ENCODE measurements around the gene SLC16A13. TPM values are rescaled to one million over a fixed set of nuclear protein-coding genes. Genes with fewer than 3 reads are reported as not detected.
"Not testable (repeated sequence)": the region's sequence is repeated elsewhere in the genome, so short reads cannot be mapped to it uniquely, and the experiment has no call there.

SLC16A13 gene, protein sequence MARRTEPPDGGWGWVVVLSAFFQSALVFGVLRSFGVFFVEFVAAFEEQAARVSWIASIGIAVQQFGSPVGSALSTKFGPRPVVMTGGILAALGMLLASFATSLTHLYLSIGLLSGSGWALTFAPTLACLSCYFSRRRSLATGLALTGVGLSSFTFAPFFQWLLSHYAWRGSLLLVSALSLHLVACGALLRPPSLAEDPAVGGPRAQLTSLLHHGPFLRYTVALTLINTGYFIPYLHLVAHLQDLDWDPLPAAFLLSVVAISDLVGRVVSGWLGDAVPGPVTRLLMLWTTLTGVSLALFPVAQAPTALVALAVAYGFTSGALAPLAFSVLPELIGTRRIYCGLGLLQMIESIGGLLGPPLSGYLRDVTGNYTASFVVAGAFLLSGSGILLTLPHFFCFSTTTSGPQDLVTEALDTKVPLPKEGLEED
- total RNA-seq = 3.4 and 6.0 TPM in 2 replicates

DNA sequence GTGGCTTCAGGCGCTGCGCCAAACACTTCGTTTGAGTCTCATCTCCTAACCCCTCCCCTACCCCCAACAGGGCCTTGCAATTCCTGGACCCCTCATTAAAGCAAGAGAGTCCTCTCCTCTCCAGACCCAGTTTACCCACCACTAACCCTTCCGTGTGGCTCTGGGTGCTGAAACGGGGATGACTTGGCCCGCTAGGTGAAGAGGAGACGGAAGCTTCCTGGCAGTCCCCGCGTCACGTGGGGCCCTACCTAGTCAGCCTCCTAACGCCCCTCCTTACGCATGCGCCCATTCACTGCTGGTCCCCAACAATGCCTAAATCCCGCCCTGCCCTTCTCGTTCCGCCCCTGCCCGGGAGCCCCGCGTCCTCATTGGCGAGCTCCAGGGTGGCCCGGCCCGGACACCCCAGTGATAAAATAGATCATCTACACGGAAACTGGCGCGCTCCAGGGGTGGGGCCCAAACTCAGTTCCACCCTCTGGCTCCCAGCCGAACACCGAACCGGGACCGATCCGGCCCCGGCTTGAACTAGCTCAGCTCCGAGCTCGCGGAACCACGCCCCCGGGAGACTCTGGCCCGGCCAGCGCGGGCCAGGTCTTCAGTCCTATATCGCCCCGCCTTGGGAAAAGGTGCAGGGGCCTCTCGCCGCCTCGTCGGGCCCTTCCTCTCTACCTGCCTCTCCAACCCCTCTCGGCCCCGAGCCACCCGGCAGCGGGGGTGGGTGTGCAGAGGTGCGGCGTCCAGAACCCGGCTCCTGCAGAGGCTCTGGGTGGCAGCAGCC lies at the start of gene SLC16A13:
SLC16A13 (plus strand) TSS at position 425 of the 778 bp plus-strand sequence. CDS start 368 bp downstream, outside the sequence.
- TF ChIP-seq, protein P1, sequence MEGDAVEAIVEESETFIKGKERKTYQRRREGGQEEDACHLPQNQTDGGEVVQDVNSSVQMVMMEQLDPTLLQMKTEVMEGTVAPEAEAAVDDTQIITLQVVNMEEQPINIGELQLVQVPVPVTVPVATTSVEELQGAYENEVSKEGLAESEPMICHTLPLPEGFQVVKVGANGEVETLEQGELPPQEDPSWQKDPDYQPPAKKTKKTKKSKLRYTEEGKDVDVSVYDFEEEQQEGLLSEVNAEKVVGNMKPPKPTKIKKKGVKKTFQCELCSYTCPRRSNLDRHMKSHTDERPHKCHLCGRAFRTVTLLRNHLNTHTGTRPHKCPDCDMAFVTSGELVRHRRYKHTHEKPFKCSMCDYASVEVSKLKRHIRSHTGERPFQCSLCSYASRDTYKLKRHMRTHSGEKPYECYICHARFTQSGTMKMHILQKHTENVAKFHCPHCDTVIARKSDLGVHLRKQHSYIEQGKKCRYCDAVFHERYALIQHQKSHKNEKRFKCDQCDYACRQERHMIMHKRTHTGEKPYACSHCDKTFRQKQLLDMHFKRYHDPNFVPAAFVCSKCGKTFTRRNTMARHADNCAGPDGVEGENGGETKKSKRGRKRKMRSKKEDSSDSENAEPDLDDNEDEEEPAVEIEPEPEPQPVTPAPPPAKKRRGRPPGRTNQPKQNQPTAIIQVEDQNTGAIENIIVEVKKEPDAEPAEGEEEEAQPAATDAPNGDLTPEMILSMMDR (IDR thresholded peaks at IDR 0.05; ENCODE audit: insufficient read depth, low read length, poor library complexity, severe bottlenecking) = no peak
- DNase-seq (ENCODE audit: low read depth) = peak; percentile 88
- no peaks in the 10 kb centered on the region for H3K27me3 ChIP-seq (ENCODE audit: control insufficient read depth, insufficient read depth, low read length)

DNA sequence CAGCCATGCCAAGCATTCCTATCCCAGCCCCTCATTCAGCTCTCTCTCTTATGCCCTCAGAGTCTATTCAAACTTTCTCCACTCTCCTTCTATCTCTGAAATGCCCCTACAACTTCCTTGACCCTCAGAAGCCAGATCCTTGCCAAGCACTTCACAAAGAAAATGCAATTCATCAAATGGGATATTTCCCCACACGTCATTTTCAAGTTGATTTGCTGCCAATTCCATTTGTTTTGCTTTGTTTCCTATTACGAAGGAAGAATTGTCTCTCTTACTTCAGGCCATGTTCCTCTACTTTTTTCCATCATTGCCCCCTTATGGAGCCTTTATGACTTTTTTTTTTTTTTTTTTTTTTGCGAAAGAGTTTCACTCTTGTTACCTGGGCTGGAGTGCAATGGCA lies 49.1 kb upstream of the SLC16A13 start:
- no peak for DNase-seq (ENCODE audit: low read depth)
- TF ChIP-seq, protein P1 (IDR thresholded peaks at IDR 0.05; ENCODE audit: insufficient read depth, low read length, poor library complexity, severe bottlenecking) = no peak
- no peaks in the 10 kb centered on the region for H3K27me3 ChIP-seq (ENCODE audit: control insufficient read depth, insufficient read depth, low read length)
- H3K4me3 ChIP-seq (ENCODE audit: low read depth, low read length) = no peak overlapping the region
- no peaks in the 10 kb centered on the region for H3K36me3 ChIP-seq (ENCODE audit: control insufficient read depth, insufficient read depth, low read length)

More for the DNA sequence above, at the start of gene SLC16A13:
- no peaks in the 10 kb centered on the region for H3K36me3 ChIP-seq (ENCODE audit: control insufficient read depth, insufficient read depth, low read length)
- peak within 1 kb of the TSS; percentile 66 for H3K4me3 ChIP-seq (ENCODE audit: low read depth, low read length)

DNA sequence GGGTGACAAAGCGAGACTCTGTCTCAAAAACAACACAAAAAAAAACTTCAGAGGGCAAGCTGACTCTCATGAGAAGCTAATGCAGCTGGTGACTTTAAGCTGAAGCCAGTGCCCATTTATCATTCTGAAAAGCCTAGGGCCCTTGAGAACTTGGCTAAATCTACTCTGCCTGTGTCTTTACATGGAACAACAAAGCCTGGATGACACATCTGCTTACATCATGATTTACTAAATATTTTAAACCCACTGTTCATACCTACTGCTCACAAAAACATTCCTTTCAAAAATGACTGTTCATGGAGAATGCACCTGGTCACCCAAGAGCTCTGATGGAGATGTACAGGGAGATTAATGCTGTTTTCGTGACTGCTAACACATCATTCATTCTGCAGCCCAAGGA lies 46.0 kb upstream of the SLC16A13 start:
- Histone ChIP-seq H3K36me3 (ENCODE audit: control insufficient read depth, insufficient read depth, low read length) (no peaks in the 10 kb centered on the region), H3K27me3 (ENCODE audit: control insufficient read depth, insufficient read depth, low read length) (no peaks in the 10 kb centered on the region), H3K4me3 (ENCODE audit: low read depth, low read length) (no peak overlapping the region)
- DNase-seq (ENCODE audit: low read depth) = no peak
- TF ChIP-seq, protein P1 (IDR thresholded peaks at IDR 0.05; ENCODE audit: insufficient read depth, low read length, poor library complexity, severe bottlenecking) = no peak

DNA sequence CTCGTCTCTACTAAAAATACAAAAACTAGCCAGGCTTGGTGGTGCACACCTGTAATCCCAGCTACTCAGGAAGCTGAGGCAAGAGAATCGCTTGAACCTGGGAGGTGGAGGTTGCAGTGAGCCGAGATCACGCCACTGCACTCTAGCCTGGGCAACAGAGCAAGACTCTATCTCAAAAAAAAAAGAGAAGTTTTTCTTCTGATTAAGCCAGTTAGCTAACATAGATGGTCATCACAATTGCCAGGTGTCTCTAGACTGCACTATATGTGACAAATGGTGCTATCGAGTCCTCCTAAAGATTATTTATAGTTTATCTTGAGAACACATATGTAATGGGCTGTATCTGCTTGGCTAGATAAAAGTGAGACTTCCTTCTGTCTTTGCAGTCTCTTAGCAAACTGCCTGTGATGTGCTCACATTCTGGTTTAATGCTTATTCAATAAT lies 42.2 kb upstream of the SLC16A13 start:
- H3K27me3 ChIP-seq (ENCODE audit: control insufficient read depth, insufficient read depth, low read length) = peaks cover 18% of the 10 kb centered on the region
- not testable (repeated sequence) for H3K4me3 ChIP-seq (ENCODE audit: low read depth, low read length); H3K36me3 ChIP-seq (ENCODE audit: control insufficient read depth, insufficient read depth, low read length); DNase-seq (ENCODE audit: low read depth)

DNA sequence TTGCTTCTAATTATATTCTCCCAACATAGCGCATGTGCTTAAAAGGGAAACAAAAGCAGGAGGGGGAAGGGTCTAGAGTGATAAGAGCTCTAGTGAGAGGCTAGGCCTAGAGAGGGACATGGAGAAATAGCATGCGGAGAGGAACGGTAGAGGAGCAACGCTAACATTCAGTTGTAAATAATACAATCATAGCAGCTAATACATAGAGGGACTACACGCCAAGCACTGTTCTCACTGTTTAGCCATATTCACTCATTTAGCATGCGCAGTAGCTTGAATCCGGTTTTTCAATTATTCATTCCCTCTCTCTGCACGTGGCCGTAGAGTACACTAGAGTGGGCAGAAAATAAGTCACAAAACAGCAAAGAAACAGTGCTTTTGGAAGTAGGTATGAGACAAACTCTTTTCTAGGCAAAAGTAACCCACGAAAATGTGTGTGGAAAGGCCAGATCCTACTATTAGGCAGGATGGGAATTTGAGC lies 41.7 kb upstream of the SLC16A13 start:
- Histone ChIP-seq H3K27me3 (ENCODE audit: control insufficient read depth, insufficient read depth, low read length) (peaks cover 18% of the 10 kb centered on the region), H3K4me3 (ENCODE audit: low read depth, low read length) (no peak overlapping the region), H3K36me3 (ENCODE audit: control insufficient read depth, insufficient read depth, low read length) (no peaks in the 10 kb centered on the region)
- no peak for DNase-seq (ENCODE audit: low read depth)
- TF ChIP-seq, protein P1 (IDR thresholded peaks at IDR 0.05; ENCODE audit: insufficient read depth, low read length, poor library complexity, severe bottlenecking) = no peak

DNA sequence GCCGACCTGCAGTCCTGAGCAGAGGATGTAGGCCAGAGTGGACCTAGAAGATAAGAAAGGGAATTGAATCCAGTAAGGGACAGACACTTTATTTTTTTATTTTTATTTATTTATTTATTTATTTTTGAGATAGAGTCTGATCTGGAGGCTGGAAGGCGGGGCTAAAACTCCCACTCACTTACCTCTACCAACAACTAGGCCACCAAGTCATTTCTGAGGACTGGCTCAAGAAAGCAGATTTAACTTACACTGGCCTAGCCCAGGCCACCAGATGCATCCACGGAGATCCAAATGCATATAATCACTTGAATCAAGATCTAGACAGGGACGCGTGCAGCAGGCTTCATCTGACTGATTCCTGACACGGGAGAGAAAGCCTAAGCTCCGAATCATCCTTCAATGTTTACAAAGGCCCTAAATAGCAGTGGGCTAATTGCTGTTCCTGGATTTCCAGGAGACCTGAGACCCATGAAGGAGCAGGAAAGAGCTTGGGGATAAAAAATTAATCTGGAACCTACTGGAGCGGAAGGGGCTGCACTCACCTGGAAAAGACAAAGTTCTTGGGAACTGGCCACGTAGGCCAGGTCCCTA lies 41.1 kb upstream of the SLC16A13 start:
- H3K4me3 ChIP-seq (ENCODE audit: low read depth, low read length) = no peak overlapping the region
- no peak for DNase-seq (ENCODE audit: low read depth)
- H3K36me3 ChIP-seq (ENCODE audit: control insufficient read depth, insufficient read depth, low read length) = no peaks in the 10 kb centered on the region
- TF ChIP-seq, protein P1 (IDR thresholded peaks at IDR 0.05; ENCODE audit: insufficient read depth, low read length, poor library complexity, severe bottlenecking) = no peak
- peaks cover 18% of the 10 kb centered on the region for H3K27me3 ChIP-seq (ENCODE audit: control insufficient read depth, insufficient read depth, low read length)
